Activated naive CD8-positive, alpha-beta T cell (primary cell): ENCODE results near the gene SLU7.

Source experiments
- H3K27ac Mint-ChIP-seq: one replicate; pipeline ENCODE4 v1.8.0; 2021; ENCODE audit warnings: mixed read lengths
- H3K27me3 Mint-ChIP-seq: one replicate; pipeline ENCODE4 v1.8.0; 2021; ENCODE audit warnings: mixed read lengths
- H3K36me3 Mint-ChIP-seq: one replicate; pipeline ENCODE4 v1.8.0; 2021; ENCODE audit warnings: mixed read lengths
- H3K4me1 Mint-ChIP-seq: one replicate; pipeline ENCODE4 v1.8.0; 2021; ENCODE audit warnings: low read depth, mixed read lengths
- H3K4me3 Mint-ChIP-seq: one replicate; pipeline ENCODE4 v1.8.0; 2021; ENCODE audit warnings: mild to moderate bottlenecking, mixed read lengths
- H3K9me3 Mint-ChIP-seq: one replicate; pipeline ENCODE4 v1.8.0; 2021; ENCODE audit warnings: low read depth, mixed read lengths

The SLU7 gene

DNA sequence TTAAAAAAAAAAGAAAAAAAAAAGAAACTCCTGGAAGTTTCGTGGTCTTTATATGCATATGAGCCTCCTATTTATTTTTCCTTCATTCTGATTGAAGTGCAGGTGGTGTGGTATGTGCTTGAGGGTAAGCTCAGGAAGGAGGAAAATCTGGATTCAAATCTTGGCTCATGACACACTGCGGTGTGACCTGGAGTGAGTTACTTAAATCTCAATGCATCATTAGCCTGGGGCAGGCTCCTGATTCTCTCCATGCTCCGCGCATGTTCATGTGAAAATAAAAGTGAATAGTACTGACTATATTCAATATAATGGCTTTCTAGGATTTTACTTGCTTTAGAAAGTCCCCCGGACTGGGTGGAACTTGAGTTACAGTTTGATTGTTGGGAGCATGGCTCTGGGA is 38.4 kb upstream of the SLU7 start:
- Mint-ChIP-seq H3K27ac (no peak overlapping the region), H3K4me3 (no peak overlapping the region), H3K36me3 (no peaks in the 10 kb centered on the region), H3K27me3 (no peaks in the 10 kb centered on the region), H3K9me3 (no peaks in the 10 kb centered on the region), H3K4me1 (peaks cover 15% of the 10 kb centered on the region)

GRCh38 chr5:160456480-160457177 is 37.7 kb upstream of the SLU7 start:
- no peak overlapping the region for H3K27ac Mint-ChIP-seq
- no peaks in the 10 kb centered on the region for H3K9me3 Mint-ChIP-seq
- H3K4me3 Mint-ChIP-seq = no peak overlapping the region
- no peaks in the 10 kb centered on the region for H3K36me3 Mint-ChIP-seq
- H3K4me1 Mint-ChIP-seq = peaks cover 14% of the 10 kb centered on the region
- no peaks in the 10 kb centered on the region for H3K27me3 Mint-ChIP-seq

DNA sequence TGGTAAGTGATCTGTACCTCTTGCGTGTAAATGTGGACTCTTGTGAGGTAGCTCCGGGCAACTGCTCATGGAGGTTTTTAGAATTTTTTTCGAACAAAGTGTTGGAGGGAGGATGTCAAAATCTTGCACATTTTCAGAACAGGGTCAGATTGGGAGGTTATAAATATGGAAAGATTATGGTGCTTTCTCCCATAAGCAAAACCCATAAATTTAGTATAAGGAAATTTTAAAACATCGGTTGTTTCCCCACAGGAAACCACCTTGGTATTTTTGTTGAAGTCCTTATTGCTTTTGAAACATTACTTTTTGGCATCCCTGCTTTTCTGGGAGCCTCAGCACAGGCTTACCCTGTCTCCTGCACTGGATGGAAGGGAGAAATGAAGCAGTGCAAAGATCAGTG is 36.7 kb upstream of the SLU7 start:
- no peaks in the 10 kb centered on the region for H3K27me3 Mint-ChIP-seq
- H3K9me3 Mint-ChIP-seq = no peaks in the 10 kb centered on the region
- peaks cover 14% of the 10 kb centered on the region for H3K4me1 Mint-ChIP-seq
- no peak overlapping the region for H3K27ac Mint-ChIP-seq
- no peak overlapping the region for H3K4me3 Mint-ChIP-seq
- no peaks in the 10 kb centered on the region for H3K36me3 Mint-ChIP-seq

DNA sequence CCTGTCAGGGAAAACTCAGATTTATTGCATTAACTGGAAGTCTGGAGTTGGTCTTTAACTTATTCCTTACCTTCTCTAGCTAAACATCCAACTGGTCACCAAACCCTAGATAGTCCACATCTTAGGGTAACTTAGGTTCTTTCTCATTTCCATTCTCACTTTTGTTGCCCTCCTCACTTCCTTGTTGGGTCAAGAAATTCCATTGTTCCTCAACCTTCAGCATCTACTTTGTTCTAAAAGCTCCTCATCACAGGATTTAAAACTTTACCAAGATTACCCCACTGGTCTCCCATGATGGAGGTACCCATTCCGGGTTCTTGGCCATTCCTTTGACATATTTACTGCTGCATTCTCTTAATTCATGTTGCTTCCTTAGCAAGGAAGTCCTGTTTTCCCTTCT is 34.9 kb upstream of the SLU7 start:
- no peaks in the 10 kb centered on the region for H3K9me3 Mint-ChIP-seq
- H3K27ac Mint-ChIP-seq = no peak overlapping the region
- H3K4me1 Mint-ChIP-seq = peaks cover 6% of the 10 kb centered on the region
- H3K36me3 Mint-ChIP-seq = no peaks in the 10 kb centered on the region
- H3K27me3 Mint-ChIP-seq = no peaks in the 10 kb centered on the region
- no peak overlapping the region for H3K4me3 Mint-ChIP-seq

- Mint-ChIP-seq H3K4me1 (peaks cover 6% of the 10 kb centered on the region), H3K4me3 (no peak overlapping the region), H3K27ac (no peak overlapping the region), H3K9me3 (no peaks in the 10 kb centered on the region), H3K36me3 (no peaks in the 10 kb centered on the region), H3K27me3 (no peaks in the 10 kb centered on the region)
Measured at GRCh38 chr5:160452795-160453194, 33.9 kb upstream of the SLU7 start.

- Mint-ChIP-seq H3K4me3 (no peak overlapping the region), H3K36me3 (no peaks in the 10 kb centered on the region), H3K27ac (no peak overlapping the region), H3K4me1 (peaks cover 6% of the 10 kb centered on the region), H3K27me3 (no peaks in the 10 kb centered on the region), H3K9me3 (no peaks in the 10 kb centered on the region)
Measured at GRCh38 chr5:160452036-160452435, 33.2 kb upstream of the SLU7 start.

GRCh38 chr5:160451281-160451680 is 32.4 kb upstream of the SLU7 start:
- Mint-ChIP-seq H3K4me1 (peaks cover 4% of the 10 kb centered on the region), H3K27ac (no peak overlapping the region), H3K27me3 (no peaks in the 10 kb centered on the region), H3K36me3 (no peaks in the 10 kb centered on the region), H3K4me3 (no peak overlapping the region), H3K9me3 (no peaks in the 10 kb centered on the region)

DNA sequence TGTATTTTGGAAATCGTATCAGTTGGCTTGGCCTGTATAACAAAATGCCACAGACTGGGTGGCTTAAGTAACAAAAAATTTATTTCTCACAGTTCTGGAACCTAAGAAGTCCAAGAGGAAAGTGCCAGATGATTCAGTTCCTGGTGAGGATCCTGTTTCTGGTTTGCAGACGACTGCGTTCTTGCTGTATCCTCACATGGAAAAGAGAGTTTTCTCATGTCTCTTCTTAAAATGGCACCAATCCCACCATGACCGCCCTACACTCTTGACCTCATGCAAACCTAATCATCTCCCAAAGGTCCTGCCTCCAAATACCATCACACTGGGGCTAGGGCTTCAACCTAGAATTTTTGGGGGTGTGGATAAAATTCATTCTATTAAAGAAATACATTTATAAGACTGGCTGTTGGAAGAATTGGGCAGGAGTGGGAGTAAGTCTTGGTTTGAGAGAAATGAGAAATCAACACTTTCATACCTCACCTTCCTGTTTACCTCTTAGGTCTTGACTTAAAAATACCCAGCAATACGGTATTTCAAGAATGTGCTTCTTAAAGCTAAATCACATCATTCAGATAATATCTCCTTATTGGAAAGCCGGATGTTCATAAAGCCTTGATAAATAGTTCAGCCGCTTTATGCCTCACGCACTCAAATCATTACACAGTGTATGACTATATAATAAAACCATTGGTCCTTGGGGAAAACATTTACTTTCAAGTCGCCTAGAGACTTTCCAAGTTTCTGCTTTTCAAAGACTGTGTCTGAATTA is 31.5 kb upstream of the SLU7 start:
- Mint-ChIP-seq H3K27me3 (no peaks in the 10 kb centered on the region), H3K4me3 (no peak overlapping the region), H3K9me3 (no peaks in the 10 kb centered on the region), H3K36me3 (no peaks in the 10 kb centered on the region), H3K4me1 (peaks cover 2% of the 10 kb centered on the region), H3K27ac (no peak overlapping the region)

DNA sequence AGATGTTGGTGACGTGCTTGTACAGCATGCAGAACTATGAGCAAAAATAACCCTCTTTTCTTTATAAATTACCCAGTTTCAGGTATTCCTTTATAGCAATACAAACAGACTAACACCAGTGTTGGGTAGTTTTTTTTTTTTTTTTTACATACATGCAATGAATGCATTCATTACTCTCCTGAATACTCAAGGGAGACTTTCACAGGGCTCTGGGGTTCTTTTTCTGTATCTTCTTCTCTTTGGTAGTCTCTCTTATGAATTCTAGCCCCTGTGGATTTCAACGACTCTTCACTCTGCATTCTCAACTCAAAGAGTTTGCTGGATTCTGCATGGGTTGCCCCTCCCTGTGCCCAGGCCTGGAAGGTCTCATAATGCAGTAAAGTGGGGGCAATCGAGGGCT is 30.6 kb upstream of the SLU7 start:
- peaks cover 4% of the 10 kb centered on the region for H3K4me1 Mint-ChIP-seq
- H3K27ac Mint-ChIP-seq = no peak overlapping the region
- H3K4me3 Mint-ChIP-seq = no peak overlapping the region
- no peaks in the 10 kb centered on the region for H3K9me3 Mint-ChIP-seq
- no peaks in the 10 kb centered on the region for H3K27me3 Mint-ChIP-seq
- H3K36me3 Mint-ChIP-seq = no peaks in the 10 kb centered on the region

GRCh38 chr5:160448886-160449285 is 30.0 kb upstream of the SLU7 start:
- H3K4me3 Mint-ChIP-seq = no peak overlapping the region
- no peaks in the 10 kb centered on the region for H3K27me3 Mint-ChIP-seq
- H3K4me1 Mint-ChIP-seq = peaks cover 4% of the 10 kb centered on the region
- H3K27ac Mint-ChIP-seq = no peak overlapping the region
- no peaks in the 10 kb centered on the region for H3K9me3 Mint-ChIP-seq
- H3K36me3 Mint-ChIP-seq = peaks cover 2% of the 10 kb centered on the region

GRCh38 chr5:160445751-160446150 is 26.9 kb upstream of the SLU7 start:
- Mint-ChIP-seq H3K4me1 (peaks cover 16% of the 10 kb centered on the region), H3K36me3 (peaks cover 2% of the 10 kb centered on the region), H3K27me3 (no peaks in the 10 kb centered on the region), H3K27ac (no peak overlapping the region), H3K9me3 (no peaks in the 10 kb centered on the region), H3K4me3 (no peak overlapping the region)

GRCh38 chr5:160445132-160445531 is 26.3 kb upstream of the SLU7 start:
- Mint-ChIP-seq H3K4me3 (no peak overlapping the region), H3K9me3 (no peaks in the 10 kb centered on the region), H3K4me1 (peaks cover 21% of the 10 kb centered on the region), H3K36me3 (peaks cover 2% of the 10 kb centered on the region), H3K27ac (no peak overlapping the region), H3K27me3 (no peaks in the 10 kb centered on the region)

DNA sequence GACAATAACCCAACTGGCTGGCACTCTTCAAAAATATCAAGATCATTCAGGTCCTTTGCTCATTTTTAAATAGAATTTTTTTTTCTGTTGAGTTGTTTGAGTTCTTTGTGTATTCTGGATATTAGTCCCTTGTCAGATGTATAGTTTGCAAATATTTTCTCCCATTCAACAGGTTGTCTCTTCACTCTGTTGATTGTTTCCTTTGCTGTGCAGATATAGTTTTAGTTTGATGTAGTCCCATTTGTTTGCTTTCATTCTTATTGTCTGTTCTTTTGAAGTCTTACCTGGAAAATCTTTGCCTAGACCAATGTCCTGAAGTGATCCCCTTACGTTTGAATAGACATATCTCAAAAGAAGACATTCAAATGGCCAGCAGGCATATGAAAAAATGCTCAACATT is 25.5 kb upstream of the SLU7 start:
- Mint-ChIP-seq H3K4me1 (peaks cover 26% of the 10 kb centered on the region), H3K27ac (no peak overlapping the region)

GRCh38 chr5:160442824-160443431 is 24.0 kb upstream of the SLU7 start:
- Mint-ChIP-seq H3K36me3 (peaks cover 2% of the 10 kb centered on the region), H3K27me3 (no peaks in the 10 kb centered on the region), H3K4me1 (peaks cover 37% of the 10 kb centered on the region), H3K4me3 (no peak overlapping the region), H3K9me3 (no peaks in the 10 kb centered on the region), H3K27ac (peak overlapping the region; percentile 30)

More for the DNA sequence above, 25.5 kb upstream of the SLU7 start:
- H3K36me3 Mint-ChIP-seq = peaks cover 2% of the 10 kb centered on the region
- no peaks in the 10 kb centered on the region for H3K9me3 Mint-ChIP-seq
- H3K4me3 Mint-ChIP-seq = no peak overlapping the region
- no peaks in the 10 kb centered on the region for H3K27me3 Mint-ChIP-seq

- H3K4me3 Mint-ChIP-seq = no peak overlapping the region
- H3K27ac Mint-ChIP-seq = no peak overlapping the region
- peaks cover 45% of the 10 kb centered on the region for H3K4me1 Mint-ChIP-seq
- no peaks in the 10 kb centered on the region for H3K9me3 Mint-ChIP-seq
- peaks cover 2% of the 10 kb centered on the region for H3K36me3 Mint-ChIP-seq
- no peaks in the 10 kb centered on the region for H3K27me3 Mint-ChIP-seq
Measured at GRCh38 chr5:160441311-160441781, 22.5 kb upstream of the SLU7 start.
